IMR-90 (cell line): ENCODE measurements around the gene PCSK5.

Source experiments
- MAZ ChIP-seq: IDR thresholded peaks from 2 replicates; pipeline ENCODE4 v1.6.1; 2012; ENCODE audit warnings: low read depth, mild to moderate bottlenecking, low read length, improper control_type of control experiment, moderate library complexity, borderline replicate concordance
- NFE2L2 ChIP-seq: fragments of 150-350 bp; IDR thresholded peaks from 2 replicates; pipeline ENCODE4 v1.6.1; 2016; ENCODE audit warnings: low read depth, mild to moderate bottlenecking, low read length
- POLR2A ChIP-seq: IDR thresholded peaks from 2 replicates; pipeline ENCODE4 v1.6.1; 2012; ENCODE audit warnings: mild to moderate bottlenecking, low read depth, low read length
- RFX5 ChIP-seq: IDR thresholded peaks from 2 replicates; pipeline ENCODE4 v1.8.0; 2012; ENCODE audit warnings: low read depth, mild to moderate bottlenecking, low read length, moderate library complexity
- TF ChIP-seq, protein P1 (sequence below): conservative IDR thresholded peaks from 2 replicates; pipeline ENCODE4 v1.5.1; 2012; ENCODE audit warnings: mild to moderate bottlenecking, low read depth, low read length, improper control_type of control experiment

DNA sequence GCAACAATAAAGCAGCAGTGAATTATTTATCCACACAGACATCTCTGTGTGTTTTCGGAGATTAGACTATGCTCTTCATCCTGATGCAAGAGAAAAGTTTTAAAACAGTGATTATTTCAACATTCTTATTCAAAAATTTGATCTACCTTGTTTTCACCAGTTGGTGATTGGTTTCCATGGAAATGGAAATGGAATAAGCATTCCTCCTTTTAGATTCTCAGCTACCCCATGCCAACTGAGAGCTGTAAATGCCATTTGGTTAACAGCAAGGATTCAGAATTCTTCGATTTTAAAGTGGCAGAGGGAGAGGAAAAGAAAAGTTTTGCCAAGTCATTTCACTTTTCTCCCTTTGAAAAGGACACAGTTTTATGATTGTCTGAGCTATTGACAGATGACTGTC lies 154.7 kb downstream of the PCSK5 start:
- no peak for TF ChIP-seq MAZ
- TF ChIP-seq, protein P1, sequence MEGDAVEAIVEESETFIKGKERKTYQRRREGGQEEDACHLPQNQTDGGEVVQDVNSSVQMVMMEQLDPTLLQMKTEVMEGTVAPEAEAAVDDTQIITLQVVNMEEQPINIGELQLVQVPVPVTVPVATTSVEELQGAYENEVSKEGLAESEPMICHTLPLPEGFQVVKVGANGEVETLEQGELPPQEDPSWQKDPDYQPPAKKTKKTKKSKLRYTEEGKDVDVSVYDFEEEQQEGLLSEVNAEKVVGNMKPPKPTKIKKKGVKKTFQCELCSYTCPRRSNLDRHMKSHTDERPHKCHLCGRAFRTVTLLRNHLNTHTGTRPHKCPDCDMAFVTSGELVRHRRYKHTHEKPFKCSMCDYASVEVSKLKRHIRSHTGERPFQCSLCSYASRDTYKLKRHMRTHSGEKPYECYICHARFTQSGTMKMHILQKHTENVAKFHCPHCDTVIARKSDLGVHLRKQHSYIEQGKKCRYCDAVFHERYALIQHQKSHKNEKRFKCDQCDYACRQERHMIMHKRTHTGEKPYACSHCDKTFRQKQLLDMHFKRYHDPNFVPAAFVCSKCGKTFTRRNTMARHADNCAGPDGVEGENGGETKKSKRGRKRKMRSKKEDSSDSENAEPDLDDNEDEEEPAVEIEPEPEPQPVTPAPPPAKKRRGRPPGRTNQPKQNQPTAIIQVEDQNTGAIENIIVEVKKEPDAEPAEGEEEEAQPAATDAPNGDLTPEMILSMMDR = no peak
- no peak for TF ChIP-seq POLR2A
- TF ChIP-seq NFE2L2 = no peak
- no peak for TF ChIP-seq RFX5
